MCF 10A (cell line): ENCODE results near the gene ADGRG2. TPM values are rescaled to one million over a fixed set of nuclear protein-coding genes. Genes with fewer than 3 reads are reported as not detected.
A peak's percentile ranks its signal among the peaks of the same experiment; 100 is the strongest.

Experiments used
- BruUV-seq: library from RNA; stranded (reverse); fragments of 400-500 nt; replicated peaks from 2 replicates; lab custom pipeline; 2021; lab: Mats Ljungman, UMichigan
- CTCF ChIA-PET: fragments of 300-600 bp; sonication (Branson Sonifier 250); formaldehyde crosslinking; extraction: SDS; loops from one replicate; lab custom pipeline; 2021; ENCODE audit warnings: antibody characterized with exemption, inconsistent platforms; lab: Yijun Ruan, JAX
- POLR2A ChIA-PET: fragments of 300-600, 350-650 bp; sonication (Branson Sonifier 250); formaldehyde crosslinking; extraction: SDS; loops from one replicate; lab custom pipeline; 2020; ENCODE audit warnings: antibody characterized with exemption, inconsistent platforms; lab: Yijun Ruan, JAX
- DNase-seq: peaks from one replicate; pipeline ENCODE4 v3.0.0-alpha.2; 2018; ENCODE audit not compliant: unreplicated experiment
- H3K27ac Mint-ChIP-seq: one replicate; pipeline ENCODE4 v1.8.0; 2022; ENCODE audit warnings: mild to moderate bottlenecking, low read depth, mixed read lengths; ENCODE audit not compliant: unreplicated experiment
- H3K27me3 Mint-ChIP-seq: one replicate; pipeline ENCODE4 v1.8.0; 2022; ENCODE audit warnings: mixed read lengths; ENCODE audit not compliant: insufficient read depth, unreplicated experiment
- H3K36me3 Mint-ChIP-seq: one replicate; pipeline ENCODE4 v1.8.0; 2022; ENCODE audit warnings: mild to moderate bottlenecking, moderate library complexity, mixed read lengths; ENCODE audit not compliant: insufficient read depth, unreplicated experiment
- H3K4me1 Mint-ChIP-seq: one replicate; pipeline ENCODE4 v1.8.0; 2022; ENCODE audit warnings: mixed read lengths; ENCODE audit not compliant: insufficient read depth, unreplicated experiment
- H3K4me3 Mint-ChIP-seq: one replicate; pipeline ENCODE4 v1.8.0; 2022; ENCODE audit warnings: mild to moderate bottlenecking, moderate library complexity, mixed read lengths; ENCODE audit not compliant: unreplicated experiment
- H3K9me3 Mint-ChIP-seq: one replicate; pipeline ENCODE4 v1.8.0; 2022; ENCODE audit warnings: mixed read lengths; ENCODE audit not compliant: unreplicated experiment
- CTCF ChIP-seq: fragments of 200-600 bp; IDR thresholded peaks from one replicate; pipeline ENCODE4 v1.8.0; 2022; ENCODE audit warnings: antibody characterized with exemption, mild to moderate bottlenecking; ENCODE audit not compliant: unreplicated experiment
- intact Hi-C: fragments of 100-400 bp; cut with micrococcal nuclease; formaldehyde crosslinking; loops from 2 replicates; pipeline ENCODE4 v1.14.1; 2022
- total RNA-seq: library from RNA; stranded (reverse); gene quantifications from 2 replicates; pipeline ENCODE4 v1.2.3, GENCODE V29; 2022

ADGRG2 gene
- total RNA-seq, 1 experiment from 2014 or later, result 6.4 TPM

GRCh38 chrX:19064175-19064574 is 58.1 kb downstream of the ADGRG2 start:
- DNase-seq, result peak; percentile 82
- Mint-ChIP-seq H3K27me3 (no peaks in the 10 kb centered on the region), H3K36me3 (no peaks in the 10 kb centered on the region), H3K9me3 (no peaks in the 10 kb centered on the region), H3K4me3 (no peak overlapping the region), H3K27ac (no peak overlapping the region), H3K4me1 (no peaks in the 10 kb centered on the region)
- ChIA-PET CTCF (no interaction called here), POLR2A (no interaction called here)
- no TSS peak for BruUV-seq
- intact Hi-C loops, result no loop called here
- TF ChIP-seq CTCF, result no peak

DNA sequence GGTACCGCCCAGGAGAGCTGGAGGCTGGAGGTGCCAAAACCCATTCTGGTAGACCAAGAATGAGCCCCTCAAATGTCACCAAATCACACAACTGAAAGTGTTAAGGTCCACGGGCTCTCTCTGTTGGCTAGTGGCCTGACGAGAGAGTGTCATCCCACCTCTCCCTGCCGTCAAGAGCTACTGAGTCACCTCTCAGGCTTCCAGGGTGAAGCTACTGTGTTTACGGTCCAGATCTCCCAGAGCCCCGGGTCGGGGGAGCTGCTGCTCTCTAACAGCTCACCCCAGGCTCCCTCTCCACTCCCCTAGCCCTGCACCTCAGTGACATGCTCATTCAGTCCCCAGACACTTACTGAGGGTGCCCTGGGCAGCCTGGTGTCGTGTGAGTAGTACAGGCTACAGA is 59.2 kb downstream of the ADGRG2 start:
- Mint-ChIP-seq H3K36me3 (no peaks in the 10 kb centered on the region), H3K27ac (no peak overlapping the region), H3K27me3 (no peaks in the 10 kb centered on the region), H3K9me3 (no peaks in the 10 kb centered on the region), H3K4me1 (no peaks in the 10 kb centered on the region), H3K4me3 (no peak overlapping the region)
- no TSS peak for BruUV-seq
- intact Hi-C loops, result no loop called here
- ChIA-PET CTCF (no interaction called here), POLR2A (interaction anchor here (0.7 kb wide), 1 partner anchor 194 kb away, joined by 3 read pairs; no protein-coding TSS in a partner anchor)
- peak; percentile 43 for DNase-seq
- no peak for TF ChIP-seq CTCF

DNA sequence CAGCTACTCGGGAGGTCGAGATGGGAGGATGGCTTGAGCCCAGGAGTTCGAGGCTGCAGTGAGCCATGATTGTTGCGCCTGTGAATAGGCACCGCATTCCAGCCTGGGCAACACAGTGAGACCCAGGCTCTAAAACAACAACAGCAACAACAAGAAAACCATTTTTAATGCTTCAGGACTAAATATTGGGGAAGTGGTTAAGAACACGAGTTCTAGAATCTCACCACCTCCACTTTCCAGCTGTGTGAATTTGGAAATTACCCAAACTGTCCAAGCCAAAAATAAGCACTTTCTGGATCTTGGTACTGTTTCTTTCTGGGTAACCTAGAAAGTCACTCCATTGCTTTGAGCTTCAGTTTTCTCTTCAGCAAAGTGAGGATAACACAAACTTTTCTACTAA is 63.2 kb downstream of the ADGRG2 start:
- Mint-ChIP-seq H3K4me1 (no peaks in the 10 kb centered on the region), H3K9me3 (no peaks in the 10 kb centered on the region), H3K36me3 (no peaks in the 10 kb centered on the region), H3K27ac (no peak overlapping the region), H3K4me3 (no peak overlapping the region), H3K27me3 (no peaks in the 10 kb centered on the region)
- ChIA-PET POLR2A (no interaction called here), CTCF (no interaction called here)
- no TSS peak for BruUV-seq
- intact Hi-C loops, result no loop called here
- no peak for DNase-seq
- no peak for TF ChIP-seq CTCF

DNA sequence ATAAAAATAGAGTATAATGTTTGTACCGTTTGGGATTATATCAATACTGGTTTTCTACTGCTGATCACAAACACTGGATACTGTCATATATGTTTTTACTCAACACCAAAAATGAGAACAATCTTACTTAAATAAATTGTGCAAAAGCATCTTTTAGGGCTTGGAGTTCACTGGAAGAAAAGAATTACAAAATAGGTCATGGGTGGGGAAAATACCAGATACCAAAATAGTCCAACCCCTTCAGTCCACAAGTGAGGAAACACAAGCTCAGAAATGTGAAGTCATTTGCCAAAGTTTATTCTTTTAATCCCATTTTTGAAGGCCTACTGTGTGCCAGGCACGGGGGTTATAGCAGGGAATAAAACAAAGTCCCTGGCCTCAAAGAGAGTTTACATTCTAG is 64.4 kb downstream of the ADGRG2 start:
- ChIA-PET POLR2A (no interaction called here), CTCF (no interaction called here)
- no peaks in the 10 kb centered on the region for H3K4me1 Mint-ChIP-seq
- no TSS peak for BruUV-seq
- H3K27me3 Mint-ChIP-seq, result no peaks in the 10 kb centered on the region
- no peak for DNase-seq
- no peak overlapping the region for H3K4me3 Mint-ChIP-seq
- no peaks in the 10 kb centered on the region for H3K9me3 Mint-ChIP-seq
- peaks cover 5% of the 10 kb centered on the region for H3K36me3 Mint-ChIP-seq
- no peak overlapping the region for H3K27ac Mint-ChIP-seq
- no peak for TF ChIP-seq CTCF
- intact Hi-C loops, result no loop called here
